Endothelial cell of umbilical vein (primary cell): ENCODE data around the gene MACF1. TPM values are rescaled to one million over a fixed set of nuclear protein-coding genes. Genes with fewer than 3 reads are reported as not detected.

ENCODE experiments used
- BruUV-seq: library from RNA; stranded (reverse); fragments of 400-500 nt; replicated peaks from 2 replicates; lab custom pipeline; 2021; lab: Mats Ljungman, UMichigan
- CTCF ChIA-PET: fragments of 300-600, 350-600 bp; sonication (Branson Sonifier 250); formaldehyde crosslinking; loops from one replicate; lab custom pipeline; 2021; ENCODE audit warnings: antibody characterized with exemption, inconsistent platforms; lab: Charles Lee
- POLR2A ChIA-PET: fragments of 300-600, 350-600 bp; sonication (Branson Sonifier 250); formaldehyde crosslinking; loops from one replicate; lab custom pipeline; 2021; ENCODE audit warnings: antibody characterized with exemption, inconsistent platforms; lab: Charles Lee
- DNase-seq: peaks from one replicate; pipeline ENCODE4 v3.0.0-alpha.2; 2011; ENCODE audit warnings: low read depth, low spot score
- FAIRE-seq: peaks from 2 replicates; lab custom pipeline; 2011; peaks lifted over from hg19 to GRCh38; lab: Jason Lieb, UNC
- H2AFZ ChIP-seq: 2 replicates; pipeline ENCODE4 v1.6.0; 2012; ENCODE audit warnings: low read depth, low read length, control low read depth, inconsistent platforms
- H3K27ac ChIP-seq: 2 replicates; pipeline ENCODE4 v1.5.1; 2011; ENCODE audit warnings: low read depth, mild to moderate bottlenecking, control low read depth, low read length, moderate library complexity; ENCODE audit not compliant: insufficient read depth
- H3K27me3 ChIP-seq, 2 experiments: 2 replicates each; pipeline versions ENCODE4 v1.6.0 to v1.6.1; 2011; ENCODE audit warnings: low read length in 2 of 2, mixed read lengths in 1 of 2; ENCODE audit not compliant: control insufficient read depth in 2 of 2, insufficient read depth in 2 of 2
- H3K36me3 ChIP-seq, 2 experiments: 2 replicates in 1 of 2; 3 replicates in 1 of 2; pipeline ENCODE4 v1.5.1; 2011; ENCODE audit warnings: low read length in 2 of 2, mild to moderate bottlenecking in 1 of 2, moderate library complexity in 1 of 2; ENCODE audit not compliant: control insufficient read depth in 2 of 2, insufficient read depth in 2 of 2; ENCODE audit errors: extremely low read depth in 1 of 2
- H3K4me1 ChIP-seq: 3 replicates; pipeline ENCODE4 v1.5.1; 2011; ENCODE audit warnings: mild to moderate bottlenecking, low read length; ENCODE audit not compliant: control insufficient read depth, insufficient read depth; ENCODE audit errors: extremely low read depth
- H3K4me2 ChIP-seq: 2 replicates; pipeline ENCODE4 v1.6.1; 2011; ENCODE audit warnings: low read length, control low read depth, mixed read lengths; ENCODE audit not compliant: insufficient read depth
- H3K4me3 ChIP-seq, 3 experiments: fragments of 200-600 bp in 1 of 3; sonication (generic), shearing (Covaris generic) in 1 of 3; replicated peaks in 1 of 3; 2 replicates each; pipeline ENCODE4 v1.5.1; 2011 to 2016; ENCODE audit warnings: control low read depth in 3 of 3, low read length in 3 of 3, mild to moderate bottlenecking in 2 of 3, inconsistent platforms in 1 of 3, low read depth in 1 of 3, moderate library complexity in 1 of 3; ENCODE audit not compliant: insufficient read depth in 1 of 3
- H3K79me2 ChIP-seq: 2 replicates; pipeline ENCODE4 v1.6.0; 2012; ENCODE audit warnings: low read length, inconsistent platforms; ENCODE audit not compliant: control insufficient read depth, insufficient read depth
- H3K9ac ChIP-seq: replicated peaks from 2 replicates; pipeline ENCODE3; 2011; ENCODE audit warnings: low read length, control low read depth; ENCODE audit not compliant: insufficient read depth; ENCODE audit errors: extremely low read depth
- H3K9me1 ChIP-seq: replicated peaks from 3 replicates; pipeline ENCODE4 v1.6.0; 2011; ENCODE audit warnings: mild to moderate bottlenecking, low read length; ENCODE audit not compliant: control insufficient read depth, insufficient read depth; ENCODE audit errors: extremely low read depth
- H3K9me3 ChIP-seq: replicated peaks from 2 replicates; pipeline ENCODE4 v1.5.1; 2012; ENCODE audit warnings: low read length, inconsistent platforms; ENCODE audit not compliant: control insufficient read depth, insufficient read depth
- H4K20me1 ChIP-seq: replicated peaks from 2 replicates; pipeline ENCODE3; 2011; ENCODE audit warnings: mild to moderate bottlenecking, low read length; ENCODE audit not compliant: control insufficient read depth, insufficient read depth; ENCODE audit errors: extremely low read depth
- CTCF ChIP-seq, 2 donors: IDR thresholded peaks; 1 replicate in 1 of 2; 2 replicates in 1 of 2; pipeline ENCODE4 v1.5.1; 2011; ENCODE audit warnings: low read length in 2 of 2, mild to moderate bottlenecking in 2 of 2, moderate library complexity in 2 of 2, control low read depth in 1 of 2, inconsistent platforms in 1 of 2, low read depth in 1 of 2; ENCODE audit not compliant: insufficient read depth in 1 of 2; ENCODE audit errors: extremely low read depth in 1 of 2
- EZH2 ChIP-seq: IDR thresholded peaks from 2 replicates; pipeline ENCODE4 v1.6.1; 2012; ENCODE audit warnings: borderline replicate concordance, low read depth, mild to moderate bottlenecking, moderate library complexity, low read length, inconsistent platforms; ENCODE audit not compliant: severe bottlenecking
- FOS ChIP-seq: IDR thresholded peaks from 2 replicates; pipeline ENCODE4 v1.6.1; 2011; ENCODE audit warnings: mild to moderate bottlenecking, low read length, moderate library complexity, borderline replicate concordance; ENCODE audit not compliant: insufficient read depth
- GATA2 ChIP-seq: IDR thresholded peaks from 2 replicates; pipeline ENCODE4 v1.7.0; 2011; ENCODE audit warnings: low read depth, mild to moderate bottlenecking, moderate library complexity, mixed read lengths, low read length; ENCODE audit not compliant: insufficient read length, insufficient read depth
- JUN ChIP-seq: IDR thresholded peaks from 2 replicates; pipeline ENCODE4 v1.6.1; 2011; ENCODE audit warnings: borderline replicate concordance, low read depth; ENCODE audit not compliant: insufficient read length, insufficient read depth
- MYC ChIP-seq: IDR thresholded peaks from one replicate; pipeline ENCODE4 v1.6.1; 2011; ENCODE audit warnings: mild to moderate bottlenecking, low read depth, low read length
- POLR2A ChIP-seq: IDR thresholded peaks from 2 replicates; pipeline ENCODE4 v1.6.1; 2012; ENCODE audit warnings: low read depth, mild to moderate bottlenecking, control low read depth, low read length
- POLR2AphosphoS5 ChIP-seq: IDR thresholded peaks from 2 replicates; pipeline ENCODE4 v1.6.1; 2012; ENCODE audit warnings: low read depth, mild to moderate bottlenecking, control low read depth, low read length, moderate library complexity; ENCODE audit not compliant: insufficient read depth
- dilution Hi-C: fragments of 300-500 bp; cut with MboI; formaldehyde crosslinking; loops from one replicate; pipeline ENCODE4 v1.15.0; 2019; ENCODE audit warnings: low sequenced_read_pairs; ENCODE audit not compliant: extremely low pct_ligation_motif_present
- intact Hi-C: fragments of 100-400 bp; cut with micrococcal nuclease; formaldehyde crosslinking; loops from one replicate; pipeline ENCODE4 v1.10.0; 2022
- polyA plus RNA-seq, 4 experiments: library from polyadenylated mRNA; depleted of rRNA in 3 of 4; stranded (reverse) in 3 of 4; unstranded in 1 of 4; fragments of >200 nt; gene quantifications; 2 replicates each; pipeline versions ENCODE4 v1.2.1 to v1.2.3, GENCODE V29; 2011 to 2012; ENCODE audit warnings: missing spikeins in 1 of 4
- total RNA-seq: library from RNA; stranded (reverse); gene quantifications from 2 replicates; pipeline ENCODE4 v1.2.3, GENCODE V29; 2021
- TF ChIP-seq, protein P1 (sequence below): IDR thresholded peaks from 2 replicates; pipeline ENCODE4 v1.6.1; 2011; ENCODE audit not compliant: insufficient read depth, insufficient read length

Gene MACF1
- total and polyA plus RNA-seq, 2 donors (not counting 3 experiments of a cell fraction or from before 2014, with no cell fraction given), result 122 to 587 TPM

DNA sequence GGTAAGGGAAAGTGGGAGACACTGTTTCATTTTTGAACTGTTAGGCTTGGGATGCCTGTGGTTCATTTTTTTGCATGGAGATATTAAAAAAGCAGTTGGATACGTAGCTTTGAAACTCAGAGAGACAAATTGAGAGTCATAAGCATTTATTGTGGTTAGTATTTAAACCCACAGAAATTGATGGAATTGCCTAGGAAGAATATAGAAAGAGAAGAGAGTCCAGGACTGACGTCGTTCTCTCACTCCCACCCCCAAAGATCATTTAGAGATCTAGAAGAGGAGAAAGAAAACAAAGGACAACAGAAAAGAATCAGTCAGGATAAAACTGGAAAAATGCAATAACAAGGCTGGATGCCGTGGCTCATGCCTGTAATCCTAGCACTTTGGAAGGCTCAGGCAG is 213.7 kb downstream of the MACF1 start:
- Histone ChIP-seq H3K79me2 (peaks cover 87% of the 10 kb centered on the region), H3K4me2 (no peak overlapping the region), H3K9me3 (no peaks in the 10 kb centered on the region), H3K27ac (no peak overlapping the region), H3K9ac (no peak overlapping the region), H2AFZ (no peak overlapping the region), H3K27me3 (no peaks in the 10 kb centered on the region), H3K36me3 (peaks cover 17 to 19% of the 10 kb centered on the region in 2 experiments), H3K4me3 (no peak overlapping the region), H3K4me1 (peaks cover 25% of the 10 kb centered on the region), H4K20me1 (peaks cover 30% of the 10 kb centered on the region), H3K9me1 (no peaks in the 10 kb centered on the region)
- DNase-seq (no peak), FAIRE-seq (no peak)
- BruUV-seq, result no TSS peak
- dilution Hi-C loops, result no loop called here
- CTCF ChIA-PET, result interaction anchor here (1.2 kb wide), 1 partner anchor 7 kb away, joined by 6 read pairs; no protein-coding TSS in a partner anchor
- TF ChIP-seq MYC (no peak), GATA2 (no peak), JUN (no peak), EZH2 (no peak), FOS (no peak), CTCF (IDR thresholded peaks at IDR 0.05; ENCODE audit: extremely low read depth in 1 of 2, insufficient read depth in 1 of 2, low read depth in 1 of 2, low read length in 2 of 2) (no peak), POLR2A (no peak), POLR2AphosphoS5 (no peak)
- TF ChIP-seq, protein P1, sequence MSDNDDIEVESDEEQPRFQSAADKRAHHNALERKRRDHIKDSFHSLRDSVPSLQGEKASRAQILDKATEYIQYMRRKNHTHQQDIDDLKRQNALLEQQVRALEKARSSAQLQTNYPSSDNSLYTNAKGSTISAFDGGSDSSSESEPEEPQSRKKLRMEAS, result no peak
- POLR2A ChIA-PET, result no interaction called here
- intact Hi-C loops, result loop anchor here (10.0 kb wide), 1 partner anchor 53 kb away; no protein-coding TSS in a partner anchor
